ENCODE results near the gene NCAM2.

DNA sequence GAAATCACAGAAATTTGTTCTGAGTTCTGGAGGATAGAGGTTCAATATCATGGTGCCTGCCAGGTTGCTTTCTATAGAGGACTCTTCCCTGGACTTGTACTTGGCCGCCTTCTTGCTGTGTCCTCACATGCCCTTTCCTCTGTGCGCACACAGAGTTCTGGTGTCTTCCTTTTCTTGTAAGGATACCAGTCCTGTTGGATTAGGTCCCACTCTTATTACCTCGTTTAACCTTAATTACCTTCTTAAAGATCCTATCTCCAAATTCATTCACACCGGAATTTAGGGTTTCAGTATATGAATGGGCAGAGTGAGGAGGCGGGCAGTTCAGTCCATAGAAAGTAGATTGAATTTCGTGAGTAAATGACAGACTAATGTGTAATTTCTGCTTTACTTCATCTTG is 413.9 kb downstream of the NCAM2 start:
- TF ChIP-seq, protein P1, sequence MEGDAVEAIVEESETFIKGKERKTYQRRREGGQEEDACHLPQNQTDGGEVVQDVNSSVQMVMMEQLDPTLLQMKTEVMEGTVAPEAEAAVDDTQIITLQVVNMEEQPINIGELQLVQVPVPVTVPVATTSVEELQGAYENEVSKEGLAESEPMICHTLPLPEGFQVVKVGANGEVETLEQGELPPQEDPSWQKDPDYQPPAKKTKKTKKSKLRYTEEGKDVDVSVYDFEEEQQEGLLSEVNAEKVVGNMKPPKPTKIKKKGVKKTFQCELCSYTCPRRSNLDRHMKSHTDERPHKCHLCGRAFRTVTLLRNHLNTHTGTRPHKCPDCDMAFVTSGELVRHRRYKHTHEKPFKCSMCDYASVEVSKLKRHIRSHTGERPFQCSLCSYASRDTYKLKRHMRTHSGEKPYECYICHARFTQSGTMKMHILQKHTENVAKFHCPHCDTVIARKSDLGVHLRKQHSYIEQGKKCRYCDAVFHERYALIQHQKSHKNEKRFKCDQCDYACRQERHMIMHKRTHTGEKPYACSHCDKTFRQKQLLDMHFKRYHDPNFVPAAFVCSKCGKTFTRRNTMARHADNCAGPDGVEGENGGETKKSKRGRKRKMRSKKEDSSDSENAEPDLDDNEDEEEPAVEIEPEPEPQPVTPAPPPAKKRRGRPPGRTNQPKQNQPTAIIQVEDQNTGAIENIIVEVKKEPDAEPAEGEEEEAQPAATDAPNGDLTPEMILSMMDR (IDR thresholded peaks at IDR 0.05), result no peak
- no peak for TF ChIP-seq EP300 (IDR thresholded peaks at IDR 0.05)
